DND-41 (cell line): Measurements from ENCODE around the gene TBCE.

Experiments used
- ATAC-seq: fragments of 200-7000 bp; cut with Tn5 transposase; 3 replicates; pipeline ENCODE4 v1.9.1; 2021; ENCODE audit warnings: low read depth; ENCODE audit not compliant: insufficient read depth
- DNase-seq: peaks from one replicate; pipeline ENCODE4 v3.0.0-alpha.2; 2020
- H2AFZ ChIP-seq: 2 replicates; pipeline ENCODE4 v1.6.0; 2012; ENCODE audit warnings: low read depth, low read length
- H3K27ac ChIP-seq: 2 replicates; pipeline ENCODE4 v1.5.1; 2012; ENCODE audit warnings: low read length, inconsistent platforms
- H3K27me3 ChIP-seq: fragments of 200-600 bp; sonication (generic); 2 replicates; pipeline ENCODE4 v1.6.0; 2012; ENCODE audit warnings: low read length, mild to moderate bottlenecking, inconsistent platforms; ENCODE audit not compliant: insufficient read depth, poor library complexity
- H3K36me3 ChIP-seq: 2 replicates; pipeline ENCODE4 v1.5.1; 2012; ENCODE audit warnings: low read length, inconsistent platforms; ENCODE audit not compliant: insufficient read depth
- H3K4me1 ChIP-seq: 2 replicates; pipeline ENCODE4 v1.5.1; 2012; ENCODE audit warnings: mild to moderate bottlenecking, low read length; ENCODE audit not compliant: insufficient read depth
- H3K4me2 ChIP-seq: 2 replicates; pipeline ENCODE4 v1.6.0; 2012; ENCODE audit warnings: mild to moderate bottlenecking, moderate library complexity, low read length, inconsistent platforms; ENCODE audit not compliant: insufficient read depth
- H3K4me3 ChIP-seq, 2 experiments: fragments of 200-600 bp in 1 of 2; shearing (Covaris generic) in 1 of 2; 2 replicates each; pipeline ENCODE4 v1.5.1; 2012 to 2016; ENCODE audit warnings: inconsistent platforms in 2 of 2, low read length in 2 of 2, mild to moderate bottlenecking in 2 of 2, low read depth in 1 of 2, moderate library complexity in 1 of 2
- H3K79me2 ChIP-seq: 2 replicates; pipeline ENCODE4 v1.6.0; 2012; ENCODE audit warnings: low read length, inconsistent platforms; ENCODE audit not compliant: insufficient read depth
- H3K9ac ChIP-seq: 2 replicates; pipeline ENCODE4 v1.6.0; 2012; ENCODE audit warnings: low read depth, mild to moderate bottlenecking, inconsistent platforms, low read length, moderate library complexity
- H3K9me3 ChIP-seq: 2 replicates; pipeline ENCODE4 v1.5.1; 2012; ENCODE audit warnings: low read length, moderate library complexity, mild to moderate bottlenecking, inconsistent platforms; ENCODE audit not compliant: insufficient read depth, severe bottlenecking
- H4K20me1 ChIP-seq: 2 replicates; pipeline ENCODE4 v1.6.0; 2012; ENCODE audit warnings: low read length; ENCODE audit not compliant: insufficient read depth
- EZH2 ChIP-seq: IDR thresholded peaks from 3 replicates; pipeline ENCODE4 v1.6.1; 2012; ENCODE audit warnings: borderline replicate concordance, low read depth, mild to moderate bottlenecking, moderate library complexity, low read length, inconsistent platforms; ENCODE audit not compliant: severe bottlenecking
- TF ChIP-seq, protein P1 (sequence below): IDR thresholded peaks from 2 replicates; pipeline ENCODE4 v1.5.1; 2012; ENCODE audit warnings: borderline replicate concordance, low read length, moderate library complexity, mild to moderate bottlenecking; ENCODE audit not compliant: poor library complexity, severe bottlenecking; ENCODE audit errors: extremely low read depth

Gene TBCE

GRCh38 chr1:235336903-235337302 is 30.3 kb upstream of the TBCE start:
- Histone ChIP-seq H2AFZ (no peak overlapping the region), H3K4me2 (peak overlapping the region; percentile 45; the same call in 1 of the 2 replicates), H4K20me1 (peaks cover 8% of the 10 kb centered on the region; the same call in 1 of the 2 replicates), H3K9me3 (no peaks in the 10 kb centered on the region), H3K9ac (peak overlapping the region; percentile 23; the same call in 1 of the 2 replicates), H3K79me2 (peaks cover 57% of the 10 kb centered on the region), H3K4me1 (peaks cover 29% of the 10 kb centered on the region), H3K4me3 (0 out of 4 replicates have a peak overlapping the region, but pooled peaks of 1 of the 2 experiments have one; percentile 30), H3K27me3 (no peaks in the 10 kb centered on the region), H3K27ac (peak overlapping the region; percentile 66), H3K36me3 (peaks cover 49% of the 10 kb centered on the region)
- DNase-seq (peak; percentile 52), ATAC-seq (peak; percentile 98)
- TF ChIP-seq, protein P1, sequence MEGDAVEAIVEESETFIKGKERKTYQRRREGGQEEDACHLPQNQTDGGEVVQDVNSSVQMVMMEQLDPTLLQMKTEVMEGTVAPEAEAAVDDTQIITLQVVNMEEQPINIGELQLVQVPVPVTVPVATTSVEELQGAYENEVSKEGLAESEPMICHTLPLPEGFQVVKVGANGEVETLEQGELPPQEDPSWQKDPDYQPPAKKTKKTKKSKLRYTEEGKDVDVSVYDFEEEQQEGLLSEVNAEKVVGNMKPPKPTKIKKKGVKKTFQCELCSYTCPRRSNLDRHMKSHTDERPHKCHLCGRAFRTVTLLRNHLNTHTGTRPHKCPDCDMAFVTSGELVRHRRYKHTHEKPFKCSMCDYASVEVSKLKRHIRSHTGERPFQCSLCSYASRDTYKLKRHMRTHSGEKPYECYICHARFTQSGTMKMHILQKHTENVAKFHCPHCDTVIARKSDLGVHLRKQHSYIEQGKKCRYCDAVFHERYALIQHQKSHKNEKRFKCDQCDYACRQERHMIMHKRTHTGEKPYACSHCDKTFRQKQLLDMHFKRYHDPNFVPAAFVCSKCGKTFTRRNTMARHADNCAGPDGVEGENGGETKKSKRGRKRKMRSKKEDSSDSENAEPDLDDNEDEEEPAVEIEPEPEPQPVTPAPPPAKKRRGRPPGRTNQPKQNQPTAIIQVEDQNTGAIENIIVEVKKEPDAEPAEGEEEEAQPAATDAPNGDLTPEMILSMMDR: no peak
- no peak for TF ChIP-seq EZH2

DNA sequence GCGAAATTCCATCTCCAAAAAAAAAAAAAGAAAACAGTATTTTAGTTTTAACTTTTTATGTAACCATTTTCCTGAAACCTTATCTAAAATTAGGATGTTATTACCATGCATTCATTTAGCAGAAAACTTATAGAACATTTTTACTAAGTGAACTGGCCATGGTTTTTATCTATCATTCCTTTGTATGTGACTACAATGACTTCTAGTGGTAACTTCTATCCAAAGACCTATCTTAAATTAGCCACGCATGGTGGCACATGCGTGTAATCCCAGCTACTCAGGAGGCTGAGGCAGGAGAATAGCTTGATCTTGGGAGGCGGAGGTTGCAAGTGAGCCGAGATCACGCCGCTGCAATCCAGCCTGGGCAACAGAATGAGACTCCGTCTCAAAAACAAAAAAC is 27.5 kb upstream of the TBCE start:
- H3K9ac ChIP-seq: no peak overlapping the region
- H3K27me3 ChIP-seq: no peaks in the 10 kb centered on the region
- H2AFZ ChIP-seq: no peak overlapping the region
- H3K79me2 ChIP-seq: peaks cover 29% of the 10 kb centered on the region
- no peaks in the 10 kb centered on the region for H3K9me3 ChIP-seq
- no peak overlapping the region for H3K4me3 ChIP-seq
- H4K20me1 ChIP-seq: no peaks in the 10 kb centered on the region
- DNase-seq (no peak), ATAC-seq (no peak)
- TF ChIP-seq, protein P1: peak; percentile 28
- no peak for TF ChIP-seq EZH2
- H3K36me3 ChIP-seq: peaks cover 53% of the 10 kb centered on the region
- H3K27ac ChIP-seq: no peak overlapping the region
- H3K4me1 ChIP-seq: peaks cover 22% of the 10 kb centered on the region
- no peak overlapping the region for H3K4me2 ChIP-seq

GRCh38 chr1:235341334-235341733 is 25.9 kb upstream of the TBCE start:
- H3K9me3 ChIP-seq: no peaks in the 10 kb centered on the region
- H3K4me3 ChIP-seq: no peak overlapping the region
- no peak overlapping the region for H2AFZ ChIP-seq
- no peak overlapping the region for H3K9ac ChIP-seq
- no peak overlapping the region for H3K27ac ChIP-seq
- ATAC-seq: no peak
- H3K4me1 ChIP-seq: peaks cover 8% of the 10 kb centered on the region
- H3K4me2 ChIP-seq: no peak overlapping the region
- DNase-seq: no peak
- TF ChIP-seq EZH2: no peak
- TF ChIP-seq, protein P1: no peak
- H4K20me1 ChIP-seq: no peaks in the 10 kb centered on the region
- no peaks in the 10 kb centered on the region for H3K27me3 ChIP-seq
- H3K36me3 ChIP-seq: peaks cover 40% of the 10 kb centered on the region
- H3K79me2 ChIP-seq: peaks cover 15% of the 10 kb centered on the region
